Activated naive CD8-positive, alpha-beta T cell treated with anti-CD3 and anti-CD28 coated beads, Interleukin-2, amount 50 U/mL, for 16 hours (primary cell): ENCODE measurements around the gene RHCE.
"Not testable (repeated sequence)": the region's sequence is repeated elsewhere in the genome, so short reads cannot be mapped to it uniquely, and the experiment has no call there.

ENCODE experiments used
- DNase-seq: peaks from one replicate; pipeline ENCODE4 v3.0.0-alpha.2; 2020; ENCODE audit warnings: low read depth, low spot score

RHCE gene

DNA sequence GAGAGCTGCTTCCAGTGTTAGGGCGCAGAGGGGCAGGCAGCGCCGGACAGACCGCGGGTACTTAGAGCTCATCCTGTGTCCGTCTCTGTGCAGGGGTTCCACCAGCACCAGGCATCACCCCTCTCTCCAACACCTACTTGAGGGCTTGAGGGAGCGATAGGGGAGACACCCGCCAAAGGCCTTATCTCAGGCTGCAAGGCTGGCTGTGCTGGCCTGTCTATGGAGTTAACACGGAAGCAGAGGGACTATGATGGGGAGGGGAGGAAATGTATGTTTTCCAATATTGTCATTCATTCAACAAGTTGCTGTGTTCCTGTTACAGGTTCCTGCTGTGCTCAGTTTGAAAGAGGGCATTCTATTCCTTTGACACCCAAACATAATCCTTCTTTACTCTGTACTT lies at the start of gene RHCE:
TSS of gene RHCE (minus strand) at position 111 of the 400 bp plus-strand sequence. CDS start at position 72, 39 bp downstream.
- not testable (repeated sequence) for DNase-seq

DNA sequence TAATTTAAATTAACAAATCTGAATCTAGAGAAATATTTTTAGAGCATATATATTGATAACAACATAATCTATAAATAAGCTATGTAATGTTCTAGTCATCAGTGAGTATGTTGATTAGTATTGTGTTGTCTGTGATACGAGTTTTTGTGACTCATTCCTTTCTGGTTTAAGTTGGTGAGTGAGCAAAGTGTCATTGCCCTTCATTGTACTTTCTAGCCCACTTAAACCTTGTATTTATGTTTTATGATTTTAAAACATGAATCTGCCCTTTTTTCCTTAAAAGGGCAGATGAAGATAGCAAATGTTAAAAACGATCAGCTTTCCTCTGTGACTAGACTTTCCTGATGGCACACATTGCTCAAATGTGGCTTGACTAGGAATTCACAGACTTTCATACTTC lies 48.6 kb upstream of the RHCE start:
- no peak for DNase-seq

DNA sequence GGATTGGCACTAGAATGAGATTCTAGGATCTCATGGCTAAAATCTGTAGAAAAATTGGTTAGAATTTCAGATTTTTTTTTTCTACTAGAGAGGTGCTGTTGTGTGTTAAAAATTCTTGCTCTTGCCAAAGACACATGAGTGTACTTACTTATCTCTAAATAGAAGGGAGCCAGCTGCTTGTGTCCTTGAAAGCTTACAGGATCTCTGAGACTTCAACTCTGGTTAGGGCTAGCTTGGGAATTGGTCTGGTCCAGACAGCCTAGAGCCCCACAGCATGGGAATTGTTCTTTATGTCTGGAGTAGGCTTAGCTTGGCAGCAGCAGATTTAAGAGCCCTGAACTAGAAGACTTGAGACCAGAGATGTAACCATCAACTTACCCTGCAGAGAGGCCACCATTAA lies 47.4 kb upstream of the RHCE start:
- no peak for DNase-seq

DNA sequence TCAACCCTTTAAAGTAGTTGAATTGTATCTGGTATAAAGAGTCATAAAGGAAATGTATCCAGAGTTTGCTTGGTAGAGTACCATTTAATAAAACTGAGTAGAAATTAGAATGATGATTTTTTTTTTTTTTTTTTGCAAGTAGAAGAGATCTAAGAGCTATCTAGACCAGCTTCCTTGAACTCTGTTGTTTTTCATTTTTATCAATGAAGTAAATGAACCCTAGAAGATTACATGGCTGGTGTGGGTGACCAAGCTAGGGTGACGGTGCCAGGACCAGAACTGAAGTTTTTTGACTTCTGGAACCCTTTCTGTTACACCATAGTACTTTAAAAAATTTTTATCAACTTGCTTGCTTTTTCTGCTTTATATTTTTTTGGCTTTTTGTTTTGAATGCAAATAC lies 47.0 kb upstream of the RHCE start:
- DNase-seq: no peak

DNA sequence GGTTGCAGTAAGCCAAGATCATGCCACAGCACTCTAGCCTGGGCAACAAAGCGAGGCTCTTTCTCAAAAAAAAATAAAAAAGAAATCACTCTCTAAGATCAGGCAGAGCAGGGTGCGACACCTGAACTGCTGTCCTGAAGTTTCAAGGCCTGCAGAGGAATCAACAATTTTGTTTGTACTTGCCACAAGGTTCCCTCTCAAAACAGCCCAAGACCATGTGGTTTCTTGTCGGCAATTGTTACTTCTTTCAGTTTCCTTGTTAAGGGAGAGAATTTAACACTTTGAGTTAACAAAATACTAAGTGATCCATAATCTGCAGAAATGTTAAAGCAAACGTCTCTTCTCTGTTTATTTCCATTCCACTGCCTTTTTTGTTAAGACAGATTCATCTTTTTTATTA lies 46.6 kb upstream of the RHCE start:
- DNase-seq: no peak

DNA sequence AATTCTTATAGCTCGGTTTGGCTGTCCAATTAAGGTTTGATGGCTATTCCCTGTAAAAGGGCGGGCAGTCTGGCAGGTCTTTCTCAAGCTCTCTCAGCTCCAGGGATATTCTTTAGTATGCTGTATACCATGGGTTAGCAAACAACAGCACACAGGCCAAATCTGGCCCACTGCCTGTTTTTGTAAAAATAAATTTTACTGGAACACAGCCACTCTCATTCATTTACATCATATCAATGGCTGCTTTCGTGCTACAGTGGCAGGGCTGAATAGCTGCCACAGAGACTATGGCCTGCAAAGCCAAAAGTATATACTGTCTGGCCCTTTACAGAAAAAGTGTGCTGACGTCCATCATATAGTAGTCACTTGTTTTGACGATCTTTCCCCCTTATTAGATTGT lies 42.1 kb upstream of the RHCE start:
- DNase-seq: no peak

DNA sequence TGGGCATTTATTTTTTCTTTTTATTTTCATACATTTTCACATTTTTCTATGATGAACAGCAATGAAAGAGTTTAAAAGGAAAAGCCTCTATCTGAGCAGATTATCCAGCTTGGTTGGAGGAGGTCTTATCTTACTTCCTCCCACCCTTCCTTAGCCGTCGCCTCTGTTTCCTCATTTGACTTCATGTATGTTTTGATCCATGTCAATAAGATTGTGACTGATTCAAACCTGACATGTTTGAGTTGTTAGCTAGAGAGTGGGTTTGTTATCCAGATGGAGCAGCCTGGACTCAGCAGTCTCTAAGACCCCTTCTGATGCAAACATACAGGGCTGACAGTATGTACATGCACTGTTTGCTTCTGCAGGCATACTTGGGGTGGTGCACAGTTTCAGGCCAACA lies 41.2 kb upstream of the RHCE start:
- no peak for DNase-seq

DNA sequence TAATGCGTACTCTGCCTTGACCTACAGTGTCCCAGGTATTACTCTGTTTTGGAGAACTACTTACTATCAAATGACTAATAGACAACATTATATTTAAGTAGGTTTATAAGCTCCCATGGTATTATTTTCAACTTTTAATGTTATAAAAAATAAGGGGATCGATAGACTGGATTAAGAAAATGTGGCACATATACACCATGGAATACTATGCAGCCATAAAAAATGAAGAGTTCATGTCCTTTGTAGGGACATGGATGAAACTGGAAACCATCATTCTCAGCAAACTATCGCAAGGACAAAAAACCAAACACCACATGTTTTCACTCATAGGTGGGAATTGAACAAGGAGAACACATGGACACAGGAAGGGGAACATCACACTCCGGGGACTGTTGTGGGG lies 40.2 kb upstream of the RHCE start:
- DNase-seq: not testable (repeated sequence)

DNA sequence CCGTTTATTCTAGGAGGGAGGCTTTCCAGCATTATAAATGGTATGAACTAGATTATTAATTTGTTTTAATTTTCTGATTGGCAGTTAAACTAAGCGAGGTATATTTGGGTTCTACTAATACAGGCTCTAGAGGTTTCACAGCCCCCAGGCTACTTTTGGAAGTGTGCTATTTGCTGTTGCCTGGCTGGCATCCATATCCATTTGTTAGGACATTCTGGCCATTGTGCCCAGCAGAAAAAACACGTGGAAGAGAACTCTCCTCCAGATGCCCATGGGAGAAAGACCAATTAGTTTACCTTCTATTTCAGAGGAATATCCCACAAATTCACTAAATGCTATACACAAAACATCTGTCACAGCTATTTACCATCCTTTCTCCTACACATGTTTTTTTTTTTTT lies 39.4 kb upstream of the RHCE start:
- DNase-seq: no peak

DNA sequence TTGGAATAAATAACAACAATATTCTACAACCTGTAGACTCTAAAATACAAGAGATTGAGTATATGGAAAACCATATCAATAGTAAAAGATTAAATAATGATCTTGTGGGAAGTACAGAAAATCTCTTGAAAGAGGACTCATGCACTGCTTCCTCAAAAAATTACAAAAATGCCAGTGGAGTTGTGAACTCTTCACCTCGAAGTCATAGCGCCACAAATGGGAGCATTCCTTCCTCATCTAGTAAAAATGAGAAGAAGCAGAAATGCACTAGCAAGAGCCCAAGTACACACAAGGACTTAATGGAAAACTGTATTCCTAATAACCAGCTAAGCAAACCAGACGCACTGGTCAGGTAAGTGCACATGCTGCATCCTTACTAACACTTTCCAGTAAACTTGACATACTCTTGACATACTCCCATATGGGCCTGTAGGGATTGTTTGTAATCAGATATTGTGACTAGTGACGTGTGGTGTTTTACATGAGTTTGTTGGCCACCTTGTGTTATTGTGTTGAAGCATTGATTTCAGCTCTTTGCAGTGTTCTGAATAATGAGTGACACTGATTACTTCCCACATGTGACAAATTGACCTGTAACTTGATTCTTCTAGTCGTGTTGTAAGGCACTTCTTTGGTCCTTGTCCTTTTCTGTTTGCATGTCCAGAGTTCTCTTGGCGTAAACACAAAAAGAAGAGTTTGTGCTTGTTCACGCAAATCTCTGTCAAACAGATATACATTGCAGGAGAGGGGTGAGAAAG lies 38.1 kb upstream of the RHCE start:
- no peak for DNase-seq

DNA sequence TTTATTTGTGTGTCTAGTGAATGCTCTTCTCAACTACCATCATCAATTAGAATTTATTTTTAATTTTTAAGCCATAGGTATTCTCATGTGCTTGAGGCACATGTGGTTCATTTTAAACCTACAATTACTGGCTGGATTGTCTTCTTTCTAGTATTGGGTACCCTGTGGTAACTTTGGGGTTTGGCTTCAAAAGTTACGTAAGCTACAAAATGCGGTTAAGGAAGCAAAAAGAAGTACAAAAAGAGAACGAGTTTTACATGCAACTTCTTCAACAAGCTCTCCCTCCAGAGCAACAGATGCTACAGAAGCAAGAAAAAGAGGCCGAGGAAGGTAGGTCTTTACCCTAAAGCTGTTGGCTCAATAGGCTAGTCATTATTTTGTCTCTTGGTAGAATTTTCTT lies 35.9 kb upstream of the RHCE start:
- no peak for DNase-seq

DNA sequence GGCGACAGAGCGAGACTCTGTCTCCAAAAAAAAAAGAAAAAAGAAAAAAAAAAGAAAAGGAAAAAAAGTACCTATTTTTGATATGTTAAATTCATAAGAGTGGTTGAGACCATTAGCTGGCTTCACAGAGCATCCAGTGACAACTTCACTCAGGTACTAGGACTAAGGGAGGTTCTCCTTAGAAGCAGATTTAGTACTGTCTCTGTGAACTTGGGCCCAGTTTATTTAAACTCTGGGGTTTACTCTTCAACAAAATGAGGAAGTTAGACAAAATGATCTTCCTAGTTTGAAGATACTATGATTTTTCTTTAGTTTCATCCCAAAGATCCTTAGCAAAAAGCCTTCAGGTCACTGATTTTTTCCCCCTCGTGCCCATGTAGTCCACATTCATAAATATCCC lies 31.3 kb upstream of the RHCE start:
- no peak for DNase-seq

DNA sequence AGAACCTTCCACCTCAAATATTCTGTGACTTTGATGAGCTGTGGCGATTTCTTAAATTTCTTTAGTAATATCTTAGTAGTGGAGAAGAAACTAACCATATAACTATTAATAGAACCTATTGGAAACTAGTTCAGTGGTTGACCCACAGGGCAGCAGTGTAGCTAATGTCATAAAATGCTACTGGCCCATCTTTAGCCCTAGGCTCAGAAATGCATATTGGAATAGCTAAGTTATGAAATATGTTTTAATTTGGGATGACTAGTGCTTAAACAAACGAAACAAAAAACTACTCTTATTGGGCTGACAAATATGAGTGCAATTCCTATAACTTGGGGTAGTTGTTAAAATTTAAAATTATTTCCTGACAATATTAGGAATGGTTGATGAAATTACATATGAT lies 30.3 kb upstream of the RHCE start:
- DNase-seq: no peak

DNA sequence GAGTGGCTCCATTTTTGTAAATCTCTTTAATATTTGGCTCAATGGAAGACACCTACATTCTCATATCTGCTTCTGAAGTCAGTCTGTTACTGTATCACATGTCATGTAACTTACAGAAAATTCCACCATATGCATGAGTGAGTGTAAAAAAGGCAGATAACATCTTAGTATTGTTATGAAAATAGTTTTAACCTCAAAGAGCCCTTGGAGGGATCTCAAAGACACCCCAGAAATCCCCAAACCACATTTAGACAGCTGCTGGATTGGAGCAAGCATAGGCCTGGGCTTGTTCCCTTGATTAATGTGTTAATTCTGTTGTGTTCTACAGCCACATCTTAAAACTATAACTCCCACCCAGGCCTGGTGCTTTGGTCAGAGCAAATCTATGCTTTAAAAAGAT lies 26.9 kb upstream of the RHCE start:
- no peak for DNase-seq

DNA sequence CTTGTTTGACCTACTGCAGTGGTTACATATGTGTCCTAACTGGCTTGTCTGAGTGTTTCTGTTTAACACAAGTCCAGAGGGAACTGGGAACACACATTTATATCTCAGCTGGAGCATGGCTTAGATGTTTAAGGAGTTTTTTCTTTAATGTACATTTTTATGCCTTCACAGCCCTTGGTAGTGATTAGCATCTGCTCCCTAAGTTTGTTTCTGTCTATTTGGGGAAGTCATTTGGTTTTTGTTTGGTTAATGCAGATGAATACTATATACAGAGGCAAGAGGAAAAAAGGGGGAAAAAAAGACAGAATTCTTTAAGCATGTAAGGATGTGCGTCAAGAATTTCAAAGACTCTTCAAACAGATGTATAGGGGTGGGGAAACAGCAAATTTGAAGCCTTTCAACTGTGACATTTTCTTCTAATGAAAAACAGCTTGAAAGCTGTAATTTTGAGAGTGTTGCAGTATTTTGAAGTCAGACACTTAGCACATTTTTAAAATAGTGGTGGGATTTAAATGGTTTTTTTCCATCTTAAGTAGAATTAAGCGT lies 25.4 kb upstream of the RHCE start:
- no peak for DNase-seq

DNA sequence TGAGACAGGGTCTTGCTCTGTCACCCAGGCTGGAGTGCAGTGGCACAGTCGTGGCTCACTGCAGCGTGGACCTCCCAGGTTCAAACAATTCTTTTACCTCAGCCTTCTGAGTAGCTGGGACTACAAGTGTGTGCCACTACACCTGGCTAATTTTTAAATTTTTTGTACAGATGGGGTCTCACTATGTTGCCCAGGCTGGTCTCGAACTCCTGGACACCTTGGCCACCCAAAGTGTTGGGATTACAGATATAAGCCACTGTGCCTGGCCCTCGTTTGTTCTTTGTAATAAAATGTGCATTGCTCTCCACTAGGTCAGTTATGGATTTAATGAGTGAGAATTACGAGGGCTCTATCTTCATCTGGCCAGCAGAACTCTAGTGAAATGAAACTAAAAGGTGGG lies 24.0 kb upstream of the RHCE start:
- DNase-seq: not testable (repeated sequence)

DNA sequence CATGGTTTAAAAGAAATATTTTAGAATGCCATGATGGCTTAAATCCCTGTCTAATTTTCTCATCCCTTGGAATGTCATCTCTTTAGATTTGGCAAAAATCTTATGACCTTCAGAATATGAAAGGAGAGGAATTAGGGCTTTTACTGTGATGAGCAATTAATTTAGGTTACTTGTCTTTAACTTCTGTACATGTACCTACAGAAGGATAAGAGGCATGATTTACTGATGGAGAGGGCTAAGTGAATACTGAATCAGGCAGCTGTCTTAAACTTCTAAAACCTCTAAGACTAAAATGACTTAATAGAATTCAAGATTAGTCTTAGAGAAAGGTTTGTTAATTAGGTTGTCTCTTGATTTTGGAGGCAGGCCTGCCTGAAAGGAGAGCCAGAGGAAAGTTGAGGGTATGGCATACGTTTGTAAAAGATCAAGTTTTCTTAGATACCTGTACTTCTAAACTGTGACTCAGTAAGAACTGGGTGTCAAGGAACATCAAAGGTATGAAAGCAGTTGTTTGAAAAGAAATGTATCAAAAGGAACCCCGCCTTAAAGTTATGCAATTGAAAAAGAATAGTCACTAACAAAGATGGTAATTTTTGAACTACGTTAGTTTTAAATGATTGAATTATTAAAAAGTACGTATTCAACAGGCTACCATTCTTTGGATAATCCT lies 22.5 kb upstream of the RHCE start:
- no peak for DNase-seq

DNA sequence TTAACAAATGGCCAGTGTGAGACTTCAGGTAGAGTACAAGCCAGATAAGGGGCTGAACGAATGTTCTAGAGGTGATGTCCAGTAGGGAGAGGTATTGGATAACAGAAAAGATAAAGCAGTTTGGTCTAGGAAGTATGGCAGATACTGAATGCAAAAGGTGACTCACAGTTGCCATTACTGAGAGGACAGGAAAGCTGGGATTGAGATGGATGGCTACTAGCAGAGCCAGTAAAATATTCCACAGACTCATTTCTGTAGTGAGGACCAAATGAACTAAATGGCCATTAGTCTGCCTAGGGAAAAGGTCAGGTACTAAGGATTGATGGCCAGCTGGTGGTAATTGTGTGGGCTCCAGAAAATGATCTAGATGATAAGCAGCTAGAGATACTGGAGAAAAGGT lies 21.6 kb upstream of the RHCE start:
- no peak for DNase-seq

DNA sequence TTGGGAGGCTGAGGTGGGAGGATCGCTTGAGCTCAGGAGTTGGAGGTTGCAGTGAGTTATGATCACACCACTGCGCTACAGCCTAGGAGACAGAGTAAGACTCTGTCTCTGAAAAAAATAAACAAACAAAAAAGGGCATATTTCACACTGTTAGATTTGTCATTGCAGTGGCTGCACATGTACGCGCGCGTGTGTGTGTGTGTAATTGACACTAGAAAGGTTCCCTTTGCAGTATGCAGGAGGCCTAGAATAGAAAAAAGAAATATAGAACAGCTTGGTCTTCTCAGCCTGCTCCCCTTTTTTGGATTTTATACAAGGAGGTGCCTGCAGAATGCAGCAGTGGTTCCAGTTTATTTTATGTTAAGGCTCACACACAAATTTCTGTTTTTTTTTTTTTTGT lies 18.7 kb upstream of the RHCE start:
- no peak for DNase-seq

DNA sequence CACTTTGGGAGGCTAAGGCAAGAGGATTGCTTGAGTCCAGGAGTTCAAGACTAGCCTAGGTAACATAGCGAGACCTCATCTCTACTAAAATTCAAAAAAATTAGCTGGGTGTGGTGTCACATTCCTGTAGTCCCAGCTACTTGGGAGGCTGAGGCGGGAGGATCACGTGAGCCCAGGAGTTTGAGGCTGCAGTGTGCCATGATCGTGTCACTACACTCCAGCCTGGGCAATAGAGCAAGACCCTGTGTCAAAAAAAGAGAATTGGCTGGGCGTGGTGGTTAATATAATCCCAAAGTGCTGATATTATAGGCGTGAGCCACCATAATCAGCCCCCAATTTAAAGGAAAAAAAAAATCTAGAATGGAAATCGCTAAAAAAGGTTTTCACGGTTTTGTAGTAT lies 17.0 kb upstream of the RHCE start:
- DNase-seq: no peak

DNA sequence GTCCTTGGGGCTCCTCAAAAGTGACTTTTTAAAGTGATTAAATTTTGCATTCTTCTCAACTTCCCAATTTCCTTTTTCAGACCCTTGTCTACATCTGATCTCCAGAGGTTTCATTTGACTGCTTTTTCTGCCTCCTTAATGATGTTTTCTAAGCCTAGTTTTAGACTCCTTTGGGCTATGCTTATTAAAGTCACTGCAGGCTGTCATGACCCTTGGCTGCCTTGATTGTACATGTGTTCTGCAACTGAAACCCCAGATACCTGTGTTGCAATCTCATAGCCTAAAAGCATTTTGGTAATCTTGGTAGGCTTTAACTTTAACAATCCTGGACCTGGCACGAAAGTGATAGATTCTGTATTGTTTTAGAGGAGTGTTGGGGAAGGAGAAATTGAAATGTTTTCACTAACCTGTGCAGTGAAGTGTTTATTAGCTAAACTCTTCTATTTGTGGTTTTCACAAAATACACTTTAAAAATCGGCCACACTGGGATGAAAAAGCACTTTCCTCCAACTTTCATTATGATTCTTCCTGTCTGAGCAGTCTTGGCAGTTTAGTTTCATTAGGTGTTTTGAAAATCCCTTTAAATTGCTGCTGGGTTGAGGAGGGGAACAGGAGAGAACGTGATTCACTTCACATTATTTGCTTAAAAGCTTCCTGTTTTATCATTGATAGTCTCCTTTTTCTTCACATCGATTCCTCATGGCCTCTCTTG lies 14.9 kb upstream of the RHCE start:
- DNase-seq: no peak

DNA sequence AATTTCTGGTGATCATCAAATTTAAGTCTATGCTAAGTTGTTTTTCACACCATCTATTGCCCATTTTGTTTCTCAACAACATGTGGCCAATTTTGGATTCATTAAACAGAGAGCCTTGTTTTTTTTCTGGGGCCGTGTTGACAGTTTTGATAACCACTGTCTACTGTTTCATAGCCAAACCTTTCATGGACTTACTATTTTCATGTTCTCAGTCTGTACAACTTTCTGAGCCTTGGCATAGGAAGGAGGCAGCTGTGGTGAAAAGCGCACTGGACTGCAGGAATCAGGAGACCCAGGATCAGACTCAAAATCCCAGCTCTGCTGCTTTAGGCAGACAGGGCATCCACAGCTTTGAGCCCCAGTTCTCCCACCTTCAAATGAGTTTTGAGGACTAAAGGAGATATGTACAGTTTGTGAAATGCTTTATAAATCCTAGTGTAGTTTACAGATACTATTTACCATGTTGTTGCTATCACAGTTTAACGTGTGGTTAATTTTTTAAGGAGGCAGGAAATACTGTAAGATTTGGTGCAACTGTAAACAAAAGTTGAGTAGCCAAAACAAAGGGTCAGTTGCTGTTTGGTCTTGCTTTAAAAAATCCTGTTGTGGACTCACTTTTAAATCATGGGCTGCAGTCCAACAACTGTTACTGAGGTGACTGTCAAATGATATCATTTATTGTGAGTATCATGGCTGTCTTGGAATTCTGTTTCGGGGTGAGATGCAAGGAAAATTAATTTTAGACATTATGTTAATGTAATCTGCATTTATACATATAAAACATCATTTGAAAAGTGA lies 13.0 kb upstream of the RHCE start:
- DNase-seq: no peak
